ENCODE measurements around the gene VPS13D.
"Not testable (repeated sequence)": the region's sequence is repeated elsewhere in the genome, so short reads cannot be mapped to it uniquely, and the experiment has no call there.

GRCh38 chr1:12522780-12523179 is 292.9 kb downstream of the VPS13D start:
- TF ChIP-seq EZH2phosphoT487 (IDR thresholded peaks at IDR 0.05; ENCODE audit: borderline replicate concordance, low read length); CTCF (IDR thresholded peaks at IDR 0.05; ENCODE audit: low read depth, low read length, poor library complexity, severe bottlenecking): not testable (repeated sequence)

Data from DOHH2 (cell line).